ENCODE results near the gene OPTC.
"Not testable (repeated sequence)": the region's sequence is repeated elsewhere in the genome, so short reads cannot be mapped to it uniquely, and the experiment has no call there.

Gene OPTC

GRCh38 chr1:203465948-203466347, 28.0 kb upstream of the OPTC start:
- no peak for DNase-seq

GRCh38 chr1:203466906-203467549, 26.9 kb upstream of the OPTC start:
- not testable (repeated sequence) for DNase-seq

GRCh38 chr1:203467550-203467921, 26.4 kb upstream of the OPTC start:
- DNase-seq = no peak

GRCh38 chr1:203468326-203468725, 25.6 kb upstream of the OPTC start:
- no peak for DNase-seq

GRCh38 chr1:203470240-203470639, 23.7 kb upstream of the OPTC start:
- no peak for DNase-seq

- no peak for DNase-seq
Observed at GRCh38 chr1:203471841-203472240, 22.1 kb upstream of the OPTC start.

GRCh38 chr1:203473281-203473680, 20.7 kb upstream of the OPTC start:
- DNase-seq = no peak

GRCh38 chr1:203473781-203474305, 20.1 kb upstream of the OPTC start:
- DNase-seq = no peak

GRCh38 chr1:203475012-203475981, 18.7 kb upstream of the OPTC start, which contains the start of gene PRELP:
Gene PRELP (plus strand): TSS chr1:203475806. CDS start chr1:203483185, 7,379 bp downstream.
- no peak for DNase-seq

GRCh38 chr1:203476216-203476814, 17.6 kb upstream of the OPTC start:
- DNase-seq = no peak

GRCh38 chr1:203477748-203478147, 16.2 kb upstream of the OPTC start:
- DNase-seq = no peak

GRCh38 chr1:203478231-203478630, 15.7 kb upstream of the OPTC start:
- DNase-seq = no peak

- no peak for DNase-seq
Observed at GRCh38 chr1:203478986-203479385, 15.0 kb upstream of the OPTC start.

- no peak for DNase-seq
Observed at GRCh38 chr1:203479646-203480045, 14.3 kb upstream of the OPTC start.

GRCh38 chr1:203480084-203480483, 13.9 kb upstream of the OPTC start:
- no peak for DNase-seq

GRCh38 chr1:203480525-203481084, 13.3 kb upstream of the OPTC start:
- peak; percentile 25 to 40 for DNase-seq

- DNase-seq = no peak
Observed at GRCh38 chr1:203481196-203481595, 12.8 kb upstream of the OPTC start.

- no peak for DNase-seq
Observed at GRCh38 chr1:203486618-203487370, 7.2 kb upstream of the OPTC start.

GRCh38 chr1:203488539-203488938, 5.4 kb upstream of the OPTC start:
- no peak for DNase-seq

- no peak for DNase-seq
Observed at GRCh38 chr1:203490607-203491006, 3.3 kb upstream of the OPTC start.

- DNase-seq = no peak
Observed at GRCh38 chr1:203491664-203492063, 2.3 kb upstream of the OPTC start.

- DNase-seq = no peak
Observed at GRCh38 chr1:203492082-203492747, 1.7 kb upstream of the OPTC start.

Measured in activated CD4-positive, alpha-beta T cell treated with anti-CD3 and anti-CD28 coated beads for 4 hours (primary cell).